Hepatocyte (in vitro differentiated cells): Measurements from ENCODE around the gene NT5M.

Experiments
- CTCF ChIP-seq: fragments of 200-600 bp; sonication (generic); IDR thresholded peaks from 2 replicates; pipeline ENCODE4 v1.5.1; 2016; ENCODE audit warnings: antibody characterized with exemption, mild to moderate bottlenecking; ENCODE audit not compliant: poor library complexity
- EZH2 ChIP-seq: fragments of 200-600 bp; sonication (generic); IDR thresholded peaks from 2 replicates; pipeline ENCODE4 v1.6.1; 2016; ENCODE audit warnings: antibody characterized with exemption, mild to moderate bottlenecking, borderline replicate concordance
- EZH2phosphoT487 ChIP-seq: fragments of 200-600 bp; sonication (generic); IDR thresholded peaks from one replicate; pipeline ENCODE4 v1.6.1; 2018; ENCODE audit warnings: antibody characterized with exemption, mild to moderate bottlenecking, low read depth, moderate library complexity; ENCODE audit not compliant: unreplicated experiment, severe bottlenecking

GRCh38 chr17:17295141-17295540 lies 8.0 kb upstream of the NT5M start:
- TF ChIP-seq CTCF, result no peak
- TF ChIP-seq EZH2, result no peak
- TF ChIP-seq EZH2phosphoT487, result no peak
